ENCODE data around the gene HDAC7.

The HDAC7 gene

GRCh38 chr12:47769234-47770085 lies 50.2 kb downstream of the HDAC7 start:
- TF ChIP-seq CTCF (IDR thresholded peaks at IDR 0.05; ENCODE audit: extremely low read depth, missing control alignments), result no peak
- DNase-seq (ENCODE audit: low spot score), result no peak

- DNase-seq (ENCODE audit: low spot score), result no peak
- TF ChIP-seq CTCF (IDR thresholded peaks at IDR 0.05; ENCODE audit: extremely low read depth, missing control alignments), result no peak
Measured at GRCh38 chr12:47768323-47768811, 51.3 kb downstream of the HDAC7 start.

GRCh38 chr12:47767216-47767724 lies 52.4 kb downstream of the HDAC7 start:
- peak; percentile 79 for DNase-seq (ENCODE audit: low spot score)
- peak; percentile 35 for TF ChIP-seq CTCF (IDR thresholded peaks at IDR 0.05; ENCODE audit: extremely low read depth, missing control alignments)

GRCh38 chr12:47766502-47767215 lies 53.0 kb downstream of the HDAC7 start:
- no peak for TF ChIP-seq CTCF (IDR thresholded peaks at IDR 0.05; ENCODE audit: extremely low read depth, missing control alignments)
- no peak for DNase-seq (ENCODE audit: low spot score)

GRCh38 chr12:47763481-47764346 lies 56.0 kb downstream of the HDAC7 start:
- TF ChIP-seq CTCF (IDR thresholded peaks at IDR 0.05; ENCODE audit: extremely low read depth, missing control alignments), result no peak
- no peak for DNase-seq (ENCODE audit: low spot score)

GRCh38 chr12:47762850-47763465 lies 56.7 kb downstream of the HDAC7 start:
- no peak for TF ChIP-seq CTCF (IDR thresholded peaks at IDR 0.05; ENCODE audit: extremely low read depth, missing control alignments)
- no peak for DNase-seq (ENCODE audit: low spot score)

Measured in GM20000 (cell line).